A549 (cell line): Measurements from ENCODE around the gene CSF3R. TPM values are rescaled to one million over a fixed set of nuclear protein-coding genes. Genes with fewer than 3 reads are reported as not detected.

Source experiments
- ATAC-seq, 2 experiments: fragments of 200-7000 bp in 1 of 2; fragments of >200 bp in 1 of 2; cut with Nextera tagmentation in 1 of 2; cut with Tn5 transposase in 1 of 2; 3 replicates each; pipeline versions ENCODE4 v1.8.0 to v1.9.1; 2018 to 2020; ENCODE audit warnings: mild to moderate bottlenecking in 1 of 2, moderate library complexity in 1 of 2
- CTCF ChIA-PET: fragments of 300-600 bp; sonication (Branson Sonifier 250); formaldehyde crosslinking; extraction: SDS; loops from one replicate; lab custom pipeline; 2021; ENCODE audit warnings: antibody characterized with exemption, inconsistent platforms; lab: Yijun Ruan, JAX
- POLR2A ChIA-PET: fragments of 350-600 bp; formaldehyde crosslinking; extraction: SDS; loops from one replicate; lab custom pipeline; 2021; ENCODE audit warnings: antibody characterized with exemption, inconsistent platforms; lab: Yijun Ruan, JAX
- DNase-seq, 2 experiments: peaks; one replicate each; pipeline versions ENCODE4 v3.0.0 to v3.0.0-alpha.2; 2011 to 2016; ENCODE audit warnings: low read depth in 1 of 2, low spot score in 1 of 2
- FAIRE-seq: peaks from 2 replicates; lab custom pipeline; 2011; peaks lifted over from hg19 to GRCh38; lab: Jason Lieb, UNC
- H3K27ac ChIP-seq, 2 experiments: fragments of >200 bp; sonication (Bioruptor Twin); formaldehyde crosslinking; 3 replicates each; pipeline ENCODE4 v1.5.1; 2016 to 2017
- H3K4me1 ChIP-seq: fragments of >200 bp; sonication (Bioruptor Twin); formaldehyde crosslinking; 3 replicates; pipeline ENCODE4 v1.6.1; 2016
- H3K4me2 ChIP-seq: fragments of >200 bp; sonication (Bioruptor Twin); formaldehyde crosslinking; 3 replicates; pipeline ENCODE4 v1.6.1; 2016
- H3K4me3 ChIP-seq: fragments of >200 bp; sonication (Bioruptor Twin); formaldehyde crosslinking; 3 replicates; pipeline ENCODE4 v1.5.1; 2016
- H3K9me3 ChIP-seq: fragments of >200 bp; sonication (Bioruptor Twin); formaldehyde crosslinking; 3 replicates; pipeline ENCODE4 v1.6.1; 2016
- BHLHE40 ChIP-seq: IDR thresholded peaks from 2 replicates; pipeline ENCODE4 v1.6.1; 2012; ENCODE audit warnings: low read depth, low read length, inconsistent platforms
- CBX2 ChIP-seq: fragments of 200-600 bp; sonication (generic); IDR thresholded peaks from 2 replicates; pipeline ENCODE4 v1.6.1; 2016; ENCODE audit warnings: low read depth, mild to moderate bottlenecking, borderline replicate concordance
- CBX8 ChIP-seq: fragments of 200-600 bp; sonication (generic); IDR thresholded peaks from 2 replicates; pipeline ENCODE4 v1.6.1; 2016
- CEBPB ChIP-seq, 2 experiments: fragments of >200 bp in 1 of 2; sonication (Bioruptor Twin) in 1 of 2; formaldehyde crosslinking in 1 of 2; IDR thresholded peaks; 2 replicates each; pipeline ENCODE4 v1.6.1; 2012 to 2016
- CHD2 ChIP-seq: fragments of 150-350 bp; IDR thresholded peaks from 2 replicates; pipeline ENCODE4 v1.6.1; 2014; ENCODE audit warnings: low read length; ENCODE audit not compliant: partially characterized antibody
- EHF ChIP-seq: fragments of 250-450 bp; sonication (Bioruptor Pico); IDR thresholded peaks from 2 replicates; pipeline ENCODE4 v1.5.0; 2020; ENCODE audit warnings: mild to moderate bottlenecking
- FOSL2 ChIP-seq, 2 experiments: fragments of 450-650 bp in 1 of 2; fragments of >200 bp in 1 of 2; sonication (Bioruptor Twin) in 1 of 2; formaldehyde crosslinking; IDR thresholded peaks; 2 replicates each; pipeline versions ENCODE4 v1.5.0 to v1.6.1; 2016 to 2020; ENCODE audit warnings: mild to moderate bottlenecking in 1 of 2, moderate library complexity in 1 of 2
- FOXS1 ChIP-seq: fragments of 250-450 bp; sonication (Bioruptor Pico); IDR thresholded peaks from 2 replicates; pipeline ENCODE4 v1.5.0; 2020; ENCODE audit warnings: mild to moderate bottlenecking, moderate library complexity
- HDAC2 ChIP-seq: fragments of 200-600 bp; sonication (generic); IDR thresholded peaks from 2 replicates; pipeline ENCODE4 v1.6.1; 2016
- HOXA7 ChIP-seq: fragments of 250-450 bp; sonication (Bioruptor Pico); IDR thresholded peaks from 2 replicates; pipeline ENCODE4 v1.5.0; 2020; ENCODE audit warnings: mild to moderate bottlenecking, moderate library complexity
- HOXB5 ChIP-seq: fragments of 250-450 bp; sonication (Bioruptor Pico); IDR thresholded peaks from 2 replicates; pipeline ENCODE4 v1.5.0; 2020; ENCODE audit warnings: mild to moderate bottlenecking, moderate library complexity
- KDM1A ChIP-seq: fragments of 200-600 bp; sonication (generic); IDR thresholded peaks from 2 replicates; pipeline ENCODE4 v1.6.1; 2016; ENCODE audit warnings: low read depth, mild to moderate bottlenecking
- KDM5A ChIP-seq: fragments of 200-600 bp; sonication (generic); IDR thresholded peaks from 2 replicates; pipeline ENCODE4 v1.6.1; 2016; ENCODE audit warnings: antibody characterized with exemption, mild to moderate bottlenecking
- MAFK ChIP-seq: fragments of 450-650 bp; IDR thresholded peaks from 2 replicates; pipeline ENCODE4 v1.6.1; 2014; ENCODE audit not compliant: partially characterized antibody
- MYC ChIP-seq: IDR thresholded peaks from 2 replicates; pipeline ENCODE4 v1.6.1; 2012; ENCODE audit warnings: mild to moderate bottlenecking, inconsistent platforms, low read length, improper control_type of control experiment, borderline replicate concordance
- NR3C1 ChIP-seq: fragments of >200 bp; sonication (Bioruptor Twin); formaldehyde crosslinking; IDR thresholded peaks from 3 replicates; pipeline ENCODE4 v1.6.1; 2017
- PHF8 ChIP-seq: fragments of 200-600 bp; sonication (generic); IDR thresholded peaks from 2 replicates; pipeline ENCODE4 v1.6.1; 2016; ENCODE audit warnings: low read depth, mild to moderate bottlenecking, antibody characterized with exemption, moderate library complexity, borderline replicate concordance
- POLR2A ChIP-seq: IDR thresholded peaks from 2 replicates; pipeline ENCODE4 v1.6.1; 2012; ENCODE audit warnings: mild to moderate bottlenecking, low read length
- RCOR1 ChIP-seq: fragments of 150-350 bp; IDR thresholded peaks from 2 replicates; pipeline ENCODE4 v1.6.1; 2014; ENCODE audit warnings: antibody characterized with exemption, low read length, low read depth
- RFX5 ChIP-seq: fragments of 450-650 bp; IDR thresholded peaks from 2 replicates; pipeline ENCODE4 v1.7.1; 2014; ENCODE audit warnings: antibody characterized with exemption, mild to moderate bottlenecking, moderate library complexity
- SMC3 ChIP-seq: fragments of >200 bp; sonication (Bioruptor Twin); formaldehyde crosslinking; IDR thresholded peaks from 3 replicates; pipeline ENCODE4 v1.6.1; 2018; ENCODE audit warnings: inconsistent platforms
- TFCP2L1 ChIP-seq: fragments of 250-450 bp; sonication (Bioruptor Pico); IDR thresholded peaks from 2 replicates; pipeline ENCODE4 v1.5.0; 2021; ENCODE audit warnings: mild to moderate bottlenecking
- ZC3H11A ChIP-seq: fragments of 450-650 bp; IDR thresholded peaks from 2 replicates; pipeline ENCODE4 v1.6.1; 2014; ENCODE audit warnings: antibody characterized with exemption, mild to moderate bottlenecking
- ZSCAN20 ChIP-seq: fragments of 250-450 bp; sonication (Bioruptor Pico); IDR thresholded peaks from 2 replicates; pipeline ENCODE4 v1.8.0; 2022; ENCODE audit warnings: mild to moderate bottlenecking, moderate library complexity
- WGBS: methylation state at CpG from one replicate; pipeline ENCODE4 v1.1.6; 2017; ENCODE audit errors: missing lambda C conversion rate; 5-methylcytosine and 5-hydroxymethylcytosine counted together
- polyA plus RNA-seq, 4 experiments: library from polyadenylated mRNA; depleted of rRNA in 3 of 4; stranded (reverse); fragments of >200 nt; fragmentation: RNase III in 1 of 4; extraction: RNeasy Plus Mini Kit Qiagen cat#74134 plus additional on column Dnase treatment in 1 of 4; gene quantifications; 2 replicates in 3 of 4; 3 replicates in 1 of 4; pipeline ENCODE4 v1.2.3, GENCODE V29; 2011 to 2017
- TF ChIP-seq, protein P1 (sequence below): IDR thresholded peaks from 2 replicates; pipeline ENCODE4 v1.6.1; 2012; ENCODE audit warnings: low read depth, borderline replicate concordance
- TF ChIP-seq, protein P2 (sequence below): IDR thresholded peaks from 2 replicates; pipeline ENCODE4 v1.6.1; 2012
- TF ChIP-seq, protein P3 (sequence below): fragments of 450-650 bp; IDR thresholded peaks from 2 replicates; pipeline ENCODE4 v1.6.1; 2014; ENCODE audit warnings: antibody characterized with exemption
- TF ChIP-seq, protein P4 (sequence below): fragments of 250-450 bp; sonication (Bioruptor Pico); IDR thresholded peaks from 2 replicates; pipeline ENCODE4 v1.5.0; 2020; ENCODE audit warnings: low read depth, mild to moderate bottlenecking, moderate library complexity
- TF ChIP-seq, protein P5 (sequence below): fragments of 150-350 bp; IDR thresholded peaks from 2 replicates; pipeline ENCODE4 v1.6.1; 2014; ENCODE audit warnings: low read depth, mild to moderate bottlenecking, low read length
- TF ChIP-seq, protein P6 (sequence below): fragments of >200 bp; sonication (Bioruptor Twin); formaldehyde crosslinking; IDR thresholded peaks from 3 replicates; pipeline ENCODE4 v1.6.1; 2016
- TF ChIP-seq, protein P7 (sequence below): IDR thresholded peaks from 2 replicates; pipeline ENCODE4 v1.6.1; 2012

CSF3R gene
- polyA plus RNA-seq, 2 of the 4 experiments (the other 2 are of a cell fraction) = not detected

DNA sequence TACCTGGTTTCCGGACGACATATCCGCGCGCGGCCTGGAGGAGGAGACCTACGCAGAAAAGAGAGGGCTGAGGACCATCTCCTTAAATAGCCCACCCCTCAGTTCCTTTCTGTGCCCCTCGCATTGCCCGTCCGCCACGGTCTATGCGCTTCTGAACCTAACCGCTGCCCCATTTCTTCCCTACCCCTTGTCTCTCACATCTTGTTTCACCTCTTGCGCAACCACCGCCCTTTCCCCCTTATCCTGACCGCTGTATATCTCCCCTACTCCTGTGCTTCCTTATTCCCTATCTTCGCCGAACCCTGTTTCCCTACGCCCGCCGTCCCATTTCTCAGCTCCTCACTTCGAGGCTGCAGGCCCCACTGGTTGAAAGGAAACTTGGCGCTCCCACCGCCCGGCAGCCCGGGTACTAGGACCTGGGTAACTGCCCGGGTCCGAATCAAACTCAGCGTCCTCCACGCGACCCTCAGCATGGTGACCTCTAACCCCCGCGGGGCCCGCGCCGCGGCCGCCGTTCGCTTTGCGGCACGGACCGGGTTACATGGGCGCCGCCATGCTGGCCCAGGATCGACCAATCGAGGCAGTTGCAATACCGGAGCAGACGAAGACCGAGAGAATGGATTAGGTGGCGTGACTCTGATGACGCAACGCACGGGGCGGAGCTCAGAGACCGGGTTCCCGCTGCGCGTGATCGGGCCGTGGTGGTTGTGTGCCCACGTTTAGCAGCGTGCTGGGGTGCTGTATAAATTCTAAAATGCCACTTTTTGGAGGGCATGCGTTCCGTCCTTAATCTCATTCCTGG is 18.7 kb downstream of the CSF3R start, which contains the start of gene MRPS15 (continued):
- TF ChIP-seq RCOR1 (no peak), SMC3 (no peak), CBX2 (no peak), EHF (no peak), CHD2 (no peak), ZSCAN20 (CRISPR knock-in tag) (no peak), HOXA7 (CRISPR knock-in tag) (no peak), KDM5A (peak; percentile 99), POLR2A (peak; percentile 83), CBX8 (no peak), NR3C1 (no peak), HOXB5 (CRISPR knock-in tag) (peak; percentile 44; the same call in 1 of the 2 replicates), FOXS1 (CRISPR knock-in tag) (no peak), FOSL2 (IDR thresholded peaks at IDR 0.05) (no peak), FOSL2 (CRISPR knock-in tag; IDR thresholded peaks at IDR 0.05) (peak; percentile 80), RFX5 (no peak), CEBPB (IDR thresholded peaks at IDR 0.05) (peak; percentile 84 to 96)
- TF ChIP-seq, protein P1, sequence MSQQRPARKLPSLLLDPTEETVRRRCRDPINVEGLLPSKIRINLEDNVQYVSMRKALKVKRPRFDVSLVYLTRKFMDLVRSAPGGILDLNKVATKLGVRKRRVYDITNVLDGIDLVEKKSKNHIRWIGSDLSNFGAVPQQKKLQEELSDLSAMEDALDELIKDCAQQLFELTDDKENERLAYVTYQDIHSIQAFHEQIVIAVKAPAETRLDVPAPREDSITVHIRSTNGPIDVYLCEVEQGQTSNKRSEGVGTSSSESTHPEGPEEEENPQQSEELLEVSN = peak; percentile 59
- TF ChIP-seq, protein P2, sequence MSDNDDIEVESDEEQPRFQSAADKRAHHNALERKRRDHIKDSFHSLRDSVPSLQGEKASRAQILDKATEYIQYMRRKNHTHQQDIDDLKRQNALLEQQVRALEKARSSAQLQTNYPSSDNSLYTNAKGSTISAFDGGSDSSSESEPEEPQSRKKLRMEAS = peak; percentile 88
- TF ChIP-seq, protein P3, sequence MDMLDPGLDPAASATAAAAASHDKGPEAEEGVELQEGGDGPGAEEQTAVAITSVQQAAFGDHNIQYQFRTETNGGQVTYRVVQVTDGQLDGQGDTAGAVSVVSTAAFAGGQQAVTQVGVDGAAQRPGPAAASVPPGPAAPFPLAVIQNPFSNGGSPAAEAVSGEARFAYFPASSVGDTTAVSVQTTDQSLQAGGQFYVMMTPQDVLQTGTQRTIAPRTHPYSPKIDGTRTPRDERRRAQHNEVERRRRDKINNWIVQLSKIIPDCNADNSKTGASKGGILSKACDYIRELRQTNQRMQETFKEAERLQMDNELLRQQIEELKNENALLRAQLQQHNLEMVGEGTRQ = peak; percentile 61; the same call in 1 of the 2 replicates
- TF ChIP-seq, protein P4, sequence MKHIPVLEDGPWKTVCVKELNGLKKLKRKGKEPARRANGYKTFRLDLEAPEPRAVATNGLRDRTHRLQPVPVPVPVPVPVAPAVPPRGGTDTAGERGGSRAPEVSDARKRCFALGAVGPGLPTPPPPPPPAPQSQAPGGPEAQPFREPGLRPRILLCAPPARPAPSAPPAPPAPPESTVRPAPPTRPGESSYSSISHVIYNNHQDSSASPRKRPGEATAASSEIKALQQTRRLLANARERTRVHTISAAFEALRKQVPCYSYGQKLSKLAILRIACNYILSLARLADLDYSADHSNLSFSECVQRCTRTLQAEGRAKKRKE (CRISPR knock-in tag) = no peak
- TF ChIP-seq, protein P5, sequence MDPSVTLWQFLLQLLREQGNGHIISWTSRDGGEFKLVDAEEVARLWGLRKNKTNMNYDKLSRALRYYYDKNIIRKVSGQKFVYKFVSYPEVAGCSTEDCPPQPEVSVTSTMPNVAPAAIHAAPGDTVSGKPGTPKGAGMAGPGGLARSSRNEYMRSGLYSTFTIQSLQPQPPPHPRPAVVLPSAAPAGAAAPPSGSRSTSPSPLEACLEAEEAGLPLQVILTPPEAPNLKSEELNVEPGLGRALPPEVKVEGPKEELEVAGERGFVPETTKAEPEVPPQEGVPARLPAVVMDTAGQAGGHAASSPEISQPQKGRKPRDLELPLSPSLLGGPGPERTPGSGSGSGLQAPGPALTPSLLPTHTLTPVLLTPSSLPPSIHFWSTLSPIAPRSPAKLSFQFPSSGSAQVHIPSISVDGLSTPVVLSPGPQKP = no peak

DNA sequence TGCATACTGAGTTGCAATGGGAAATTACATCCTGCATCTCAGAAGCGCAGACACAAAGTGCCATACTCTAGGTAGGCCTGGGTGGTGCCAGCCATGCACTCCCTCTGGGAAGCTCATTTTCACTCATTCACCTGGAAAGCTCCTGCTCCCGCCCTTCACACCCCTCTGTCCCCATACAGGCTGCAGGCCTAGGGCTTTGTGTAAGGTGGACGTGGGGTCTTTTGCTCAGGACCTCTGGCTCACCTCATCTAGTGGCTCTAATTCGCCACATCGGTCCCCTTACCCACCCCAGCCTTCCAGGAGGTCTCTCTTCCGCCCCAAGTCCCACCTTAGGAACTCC is 19.3 kb downstream of the CSF3R start:
- peak in 1 of 2 experiments; percentile 38; a peak in 3 of 6 replicates for ATAC-seq
- DNase-seq = no peak
- FAIRE-seq = no peak
- Histone ChIP-seq H3K4me3 (peak overlapping the region; percentile 79), H3K27ac (peak overlapping the region; percentile 92 to 95), H3K4me1 (peaks cover 19% of the 10 kb centered on the region), H3K4me2 (peak overlapping the region; percentile 86), H3K9me3 (no peaks in the 10 kb centered on the region)
- ChIA-PET CTCF (interaction anchor here (1.3 kb wide), 1 partner anchor 17 kb away, joined by 3 read pairs; no protein-coding TSS in a partner anchor), POLR2A (interaction anchor here (0.6 to 1.5 kb wide), 7 partner anchors 9 to 314 kb away, joined by 3 to 16 read pairs (median 7); partner anchors contain the start of genes OSCP1 and TRAPPC3)
- WGBS = 22% methylated on average over 6 of the region's 6 CpGs
- TF ChIP-seq, protein P3 = no peak
- TF ChIP-seq EHF (no peak), SMC3 (no peak), CBX2 (no peak), PHF8 (no peak), BHLHE40 (no peak), NR3C1 (no peak), TFCP2L1 (no peak), MAFK (no peak), KDM1A (no peak), MYC (no peak), ZC3H11A (no peak), HDAC2 (no peak), RCOR1 (no peak), CBX8 (no peak)
- TF ChIP-seq, protein P6, sequence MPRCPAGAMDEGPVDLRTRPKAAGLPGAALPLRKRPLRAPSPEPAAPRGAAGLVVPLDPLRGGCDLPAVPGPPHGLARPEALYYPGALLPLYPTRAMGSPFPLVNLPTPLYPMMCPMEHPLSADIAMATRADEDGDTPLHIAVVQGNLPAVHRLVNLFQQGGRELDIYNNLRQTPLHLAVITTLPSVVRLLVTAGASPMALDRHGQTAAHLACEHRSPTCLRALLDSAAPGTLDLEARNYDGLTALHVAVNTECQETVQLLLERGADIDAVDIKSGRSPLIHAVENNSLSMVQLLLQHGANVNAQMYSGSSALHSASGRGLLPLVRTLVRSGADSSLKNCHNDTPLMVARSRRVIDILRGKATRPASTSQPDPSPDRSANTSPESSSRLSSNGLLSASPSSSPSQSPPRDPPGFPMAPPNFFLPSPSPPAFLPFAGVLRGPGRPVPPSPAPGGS = no peak
- TF ChIP-seq, protein P7, sequence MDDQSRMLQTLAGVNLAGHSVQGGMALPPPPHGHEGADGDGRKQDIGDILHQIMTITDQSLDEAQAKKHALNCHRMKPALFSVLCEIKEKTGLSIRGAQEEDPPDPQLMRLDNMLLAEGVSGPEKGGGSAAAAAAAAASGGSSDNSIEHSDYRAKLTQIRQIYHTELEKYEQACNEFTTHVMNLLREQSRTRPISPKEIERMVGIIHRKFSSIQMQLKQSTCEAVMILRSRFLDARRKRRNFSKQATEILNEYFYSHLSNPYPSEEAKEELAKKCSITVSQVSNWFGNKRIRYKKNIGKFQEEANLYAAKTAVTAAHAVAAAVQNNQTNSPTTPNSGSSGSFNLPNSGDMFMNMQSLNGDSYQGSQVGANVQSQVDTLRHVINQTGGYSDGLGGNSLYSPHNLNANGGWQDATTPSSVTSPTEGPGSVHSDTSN = no peak
- TF ChIP-seq, protein P2 = no peak
